HG02884 (cell line): Measurements from ENCODE around the gene NID2.

ENCODE experiments used
- ATAC-seq: cut with Tn5 transposase; IDR thresholded peaks from one replicate; pipeline ENCODE4 v1.9.1; 2021; ENCODE audit warnings: mild to moderate bottlenecking, moderate library complexity; ENCODE audit not compliant: unreplicated experiment

Gene NID2

GRCh38 chr14:52007211-52007610, 61.6 kb downstream of the NID2 start:
- ATAC-seq = no peak

GRCh38 chr14:52006361-52006760, 62.5 kb downstream of the NID2 start:
- no peak for ATAC-seq

GRCh38 chr14:52005625-52006024, 63.2 kb downstream of the NID2 start:
- ATAC-seq = no peak

GRCh38 chr14:52003324-52003723, 65.5 kb downstream of the NID2 start:
- no peak for ATAC-seq

GRCh38 chr14:52002542-52002941, 66.3 kb downstream of the NID2 start:
- ATAC-seq = no peak

- ATAC-seq = no peak
Observed at GRCh38 chr14:52000696-52001095, 68.2 kb downstream of the NID2 start.

GRCh38 chr14:52000019-52000582, 68.8 kb downstream of the NID2 start:
- ATAC-seq = no peak

- ATAC-seq = no peak
Observed at GRCh38 chr14:51999084-51999483, 69.8 kb downstream of the NID2 start.

GRCh38 chr14:51998348-51998747, 70.5 kb downstream of the NID2 start:
- ATAC-seq = no peak

GRCh38 chr14:51996148-51996746, 72.6 kb downstream of the NID2 start:
- ATAC-seq = no peak

- no peak for ATAC-seq
Observed at GRCh38 chr14:51993285-51993920, 75.5 kb downstream of the NID2 start.

GRCh38 chr14:51990488-51990887, 78.4 kb downstream of the NID2 start:
- ATAC-seq = no peak

- ATAC-seq = peak; percentile 84
Observed at GRCh38 chr14:51989293-51990234, 79.3 kb downstream of the NID2 start, which contains the start of gene RTRAF. RTRAF (plus strand) TSS chr14:51989546; CDS start chr14:51989640, 94 bp downstream.

GRCh38 chr14:51988221-51988620, 80.6 kb downstream of the NID2 start:
- ATAC-seq = no peak

- peak; percentile 55 for ATAC-seq
Observed at GRCh38 chr14:51981218-51981854, 87.5 kb downstream of the NID2 start.

- no peak for ATAC-seq
Observed at GRCh38 chr14:51979088-51979709, 89.7 kb downstream of the NID2 start.

GRCh38 chr14:51978681-51979085, 90.2 kb downstream of the NID2 start:
- ATAC-seq = no peak

- ATAC-seq = no peak
Observed at GRCh38 chr14:51977075-51977474, 91.8 kb downstream of the NID2 start.

- ATAC-seq = no peak
Observed at GRCh38 chr14:51972566-51972965, 96.3 kb downstream of the NID2 start.

- ATAC-seq = no peak
Observed at GRCh38 chr14:51969852-51970540, 98.9 kb downstream of the NID2 start.
